ENCODE data around the gene CNTNAP2. TPM values are rescaled to one million over a fixed set of nuclear protein-coding genes. Genes with fewer than 3 reads are reported as not detected.
A peak's percentile ranks its signal among the peaks of the same experiment; 100 is the strongest.

Gene CNTNAP2
- total and polyA plus RNA-seq, 9 of the 15 experiments (the other 6 are each of a cell fraction or from before 2014, with no cell fraction given), result 0.04 to 0.62 (median 0.09) TPM; not detected in 4

- TF ChIP-seq ID3 (CRISPR knock-in tag; IDR thresholded peaks at IDR 0.05) (no peak), ID3 (tag; IDR thresholded peaks at IDR 0.05) (no peak)
Measured at GRCh38 chr7:146731185-146731584, 614.6 kb downstream of the CNTNAP2 start (continued).

GRCh38 chr7:146735992-146736391 is 619.4 kb downstream of the CNTNAP2 start:
- Histone ChIP-seq H3K27ac (ENCODE audit: extremely low read depth, low read depth, low read length) (no peak overlapping the region), H3K9ac (ENCODE audit: insufficient read depth in 1 of 2, low read depth in 2 of 2, low read length in 2 of 2) (no peak overlapping the region), H3K4me2 (ENCODE audit: insufficient read depth, low read length) (no peak overlapping the region), H3K36me3 (ENCODE audit: control insufficient read depth, insufficient read depth, low read length) (no peaks in the 10 kb centered on the region), H4K20me1 (replicated peaks; ENCODE audit: control insufficient read depth, insufficient read depth, low read length) (no peaks in the 10 kb centered on the region), H3K9me1 (ENCODE audit: control insufficient read depth, insufficient read depth, low read length) (no peaks in the 10 kb centered on the region), H3K4me3 (no peak overlapping the region), H3K4me1 (replicated peaks in 1 of 2; ENCODE audit: control insufficient read depth in 2 of 2, insufficient read depth in 2 of 2, low read length in 2 of 2) (no peaks in the 10 kb centered on the region), H2AFZ (ENCODE audit: low read depth, low read length) (no peak overlapping the region), H3K9me3 (replicated peaks; ENCODE audit: control insufficient read depth, insufficient read depth, low read depth, low read length) (peaks cover 7% of the 10 kb centered on the region; the same call in 1 of the 2 replicates), H3K79me2 (ENCODE audit: control insufficient read depth, insufficient read depth, low read length) (no peaks in the 10 kb centered on the region), H3K27me3 (ENCODE audit: control insufficient read depth in 2 of 2, insufficient read depth in 2 of 2, low read length in 2 of 2) (no peaks in the 10 kb centered on the region)
- TF ChIP-seq PHF8 (IDR thresholded peaks at IDR 0.05; ENCODE audit: borderline replicate concordance, low read length) (0 out of 2 replicates have a peak, but pooled peaks have one; percentile 1), TFAP4 (CRISPR knock-in tag; IDR thresholded peaks at IDR 0.05; ENCODE audit: borderline replicate concordance) (no peak)
- ChIA-PET CTCF (ENCODE audit: low intra/inter-chr PET ratio) (no interaction called here), POLR2A (no interaction called here)
- intact Hi-C loops (cut with micrococcal nuclease), result no loop called here
- DNase-seq (ENCODE audit: extremely low read depth in 1 of 4, low spot score in 3 of 4) (no peak), FAIRE-seq (no peak), ATAC-seq (no peak)
- in situ Hi-C loops (cut with MboI), result no loop called here
- 0% methylated on average over 2 of the region's 2 CpGs for WGBS (ENCODE audit: insufficient coverage, low coverage, missing lambda C conversion rate)
- no TSS peak for BruUV-seq (replicated peaks)
